Measurements from ENCODE around the gene EXT2.

EXT2 gene

DNA sequence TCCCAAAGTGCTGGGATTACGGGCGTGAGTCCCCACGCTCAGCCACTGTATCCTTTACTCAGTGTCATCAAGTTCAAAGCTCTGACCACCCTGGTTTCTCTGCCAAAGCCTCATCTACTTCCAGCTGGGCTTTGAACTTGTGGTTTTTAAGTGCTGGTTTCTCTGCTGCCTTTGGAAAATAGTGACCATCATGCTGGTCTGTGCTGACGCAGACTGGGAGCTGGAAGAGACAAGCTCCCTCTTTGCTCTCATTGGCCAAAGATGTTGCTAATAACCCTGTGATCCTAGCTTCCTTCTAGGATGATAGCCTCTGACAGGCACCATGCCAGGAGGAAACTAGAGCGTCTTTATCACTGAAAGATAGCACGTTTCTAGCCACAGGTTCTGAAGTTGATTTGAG lies 152.0 kb downstream of the EXT2 start:
- no peak for DNase-seq

DNA sequence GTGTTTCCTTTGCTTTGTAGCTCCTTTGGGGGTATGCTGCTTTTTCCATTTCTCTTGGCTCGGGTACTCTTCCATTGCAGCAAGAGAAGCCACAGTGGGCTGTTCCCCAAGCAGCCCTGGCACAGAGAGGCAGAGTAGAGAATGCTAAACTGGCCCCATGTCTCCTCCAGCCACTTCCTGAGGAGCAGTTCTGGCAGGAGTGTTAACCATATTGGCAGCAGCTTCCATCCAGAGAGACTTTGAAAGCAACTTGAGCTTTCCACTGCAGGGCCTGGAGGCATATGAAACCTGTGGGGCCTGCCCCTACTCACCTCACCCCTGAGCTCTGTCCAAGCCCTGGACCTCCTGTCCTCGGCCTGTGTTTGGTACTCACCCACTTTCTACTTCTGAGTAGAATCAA lies 152.6 kb downstream of the EXT2 start:
- DNase-seq = no peak

DNA sequence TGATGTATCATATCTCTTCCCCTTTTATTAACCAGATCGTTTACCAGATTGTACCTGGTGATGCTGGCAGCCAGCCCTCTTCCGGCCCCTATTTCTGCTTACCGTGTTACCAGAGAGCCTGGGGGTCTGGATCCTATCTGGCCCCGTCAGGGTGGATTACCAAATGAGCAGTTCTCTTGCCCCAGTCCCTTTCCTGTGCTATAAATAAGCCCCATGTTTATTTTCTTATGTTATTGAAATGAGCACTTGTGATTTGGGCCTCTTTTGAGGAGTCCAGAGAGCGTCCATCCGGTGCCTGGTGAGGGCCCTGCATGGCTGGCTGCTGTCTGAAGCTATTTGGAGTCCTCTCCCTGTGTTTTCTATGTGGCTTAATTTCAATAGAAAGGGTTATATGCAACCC lies 154.9 kb downstream of the EXT2 start:
- no peak for DNase-seq

DNA sequence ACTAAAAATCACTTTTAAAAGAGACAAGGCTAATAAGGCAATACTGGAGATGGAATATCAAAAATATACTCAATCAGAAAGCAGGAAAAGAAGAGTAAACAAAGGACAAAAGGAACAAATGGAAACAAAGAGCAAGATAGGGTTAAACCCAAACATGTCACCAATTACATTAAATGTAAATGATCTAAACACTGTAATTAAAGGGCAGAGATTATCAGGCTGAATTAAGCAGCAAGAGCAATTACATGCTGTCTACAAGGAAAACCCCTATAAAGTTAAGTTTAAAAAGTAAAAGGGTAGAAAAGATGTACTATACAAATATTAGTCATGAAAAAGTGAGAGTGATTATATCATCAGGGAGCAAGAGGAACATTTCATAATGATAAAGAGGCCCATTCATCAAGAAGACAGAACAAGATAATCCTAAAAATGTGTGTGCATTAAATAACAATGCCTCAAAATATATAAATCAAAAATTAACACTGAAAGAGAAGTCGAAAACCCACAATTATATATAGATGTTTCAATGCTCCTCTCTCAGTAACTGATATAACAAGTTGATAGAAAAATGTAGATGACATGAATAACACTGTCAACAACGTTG lies 157.6 kb downstream of the EXT2 start:
- DNase-seq = no peak

DNA sequence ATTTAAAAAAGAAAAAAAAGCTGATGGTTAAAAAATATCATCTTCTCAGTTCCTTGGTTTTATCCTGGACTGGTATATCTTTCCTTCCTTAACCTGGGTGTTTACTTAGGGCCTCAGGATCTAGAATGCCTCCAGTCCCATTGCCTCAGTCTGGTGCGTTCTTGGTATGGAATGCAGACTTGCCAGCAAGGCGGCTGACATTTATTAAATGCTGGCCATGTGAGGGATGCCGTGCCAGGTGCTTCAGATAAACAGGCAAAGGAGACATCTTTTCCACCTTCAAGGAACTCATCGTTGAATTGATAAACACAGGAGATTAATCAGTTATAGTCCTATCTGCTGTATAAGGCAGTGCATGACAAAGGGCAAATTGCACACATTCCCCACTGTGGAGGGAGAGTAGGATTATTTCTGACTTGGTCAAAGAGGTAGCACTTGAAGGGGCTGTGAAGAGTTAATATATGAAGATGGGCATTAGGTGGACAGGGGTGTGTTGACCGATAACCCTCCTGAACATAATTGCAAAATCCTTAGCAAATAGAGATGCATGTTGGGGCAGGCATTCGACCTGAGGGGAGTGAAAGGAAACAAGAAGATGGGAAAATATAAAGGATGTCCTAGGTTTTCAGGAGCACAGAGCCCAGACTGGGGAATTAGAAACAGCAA lies 160.1 kb downstream of the EXT2 start:
- no peak for DNase-seq

DNA sequence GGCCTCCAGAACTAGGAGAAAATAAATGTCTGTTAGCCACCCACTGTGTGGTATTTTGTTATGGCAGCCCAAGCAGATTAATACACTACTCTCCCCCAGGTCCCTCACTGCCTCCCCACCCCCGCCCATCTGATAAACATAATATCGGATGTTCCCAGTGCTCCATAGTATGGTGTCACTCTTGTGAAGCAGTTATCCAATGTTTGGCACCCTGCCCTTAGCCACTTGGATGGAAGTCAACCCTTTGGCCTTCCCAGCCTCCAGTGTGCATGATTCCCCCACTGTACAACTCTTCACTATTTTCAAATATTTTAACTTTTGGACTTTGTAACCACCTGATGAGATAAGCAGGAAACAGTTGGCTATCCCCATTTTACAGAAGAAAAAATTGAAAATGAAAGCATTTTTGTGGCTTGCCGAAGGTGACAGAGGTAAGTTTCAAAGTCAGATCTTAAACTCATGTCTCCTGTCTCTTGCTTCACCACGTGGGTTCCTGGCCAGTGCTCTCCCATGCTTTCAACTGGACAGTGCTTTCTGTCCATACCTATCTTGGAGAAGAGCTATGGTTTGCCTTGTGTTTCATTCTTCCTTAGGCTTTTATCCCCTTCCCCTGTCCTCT lies 161.3 kb downstream of the EXT2 start:
- DNase-seq = no peak

DNA sequence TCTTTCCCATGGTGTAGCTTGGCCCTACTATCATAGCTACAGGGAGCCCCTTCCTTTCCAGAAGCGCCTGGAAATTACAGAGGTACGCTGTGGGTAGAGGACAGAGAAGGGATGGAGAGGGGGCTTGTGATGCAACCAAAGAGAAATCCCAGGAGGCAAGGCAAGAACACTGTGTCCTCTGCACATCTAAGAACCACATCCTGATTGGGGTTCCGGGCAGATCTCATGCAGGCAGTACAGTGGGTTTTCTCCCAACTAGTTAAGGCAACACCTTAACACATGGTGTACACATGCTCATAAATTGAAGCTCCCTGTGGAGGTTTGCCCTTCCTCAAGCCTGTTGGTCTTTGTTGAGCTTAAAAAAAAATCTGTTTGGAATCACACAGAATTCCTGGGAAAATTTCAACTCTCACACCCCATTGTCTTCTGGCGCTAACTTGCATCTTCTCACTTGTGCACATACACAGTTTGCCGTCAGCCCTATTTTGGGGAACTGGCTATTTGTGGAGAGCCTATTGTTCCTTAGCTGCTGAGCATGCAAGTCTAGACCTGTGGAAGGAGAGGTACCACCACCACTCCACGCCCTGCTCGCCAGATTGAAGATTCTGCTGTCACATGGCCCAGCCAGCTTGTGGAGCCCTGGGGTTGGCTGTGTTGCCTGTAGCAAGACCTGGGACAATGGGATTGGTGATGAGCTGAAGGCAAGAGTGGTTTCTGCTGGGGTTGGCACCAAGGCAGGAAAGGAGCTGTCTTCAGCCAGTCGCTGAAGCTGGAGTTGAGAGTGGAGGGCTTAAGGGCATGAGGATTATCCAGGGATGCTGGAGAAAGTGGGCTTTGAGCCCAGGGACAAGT lies 162.1 kb downstream of the EXT2 start:
- no peak for DNase-seq

DNA sequence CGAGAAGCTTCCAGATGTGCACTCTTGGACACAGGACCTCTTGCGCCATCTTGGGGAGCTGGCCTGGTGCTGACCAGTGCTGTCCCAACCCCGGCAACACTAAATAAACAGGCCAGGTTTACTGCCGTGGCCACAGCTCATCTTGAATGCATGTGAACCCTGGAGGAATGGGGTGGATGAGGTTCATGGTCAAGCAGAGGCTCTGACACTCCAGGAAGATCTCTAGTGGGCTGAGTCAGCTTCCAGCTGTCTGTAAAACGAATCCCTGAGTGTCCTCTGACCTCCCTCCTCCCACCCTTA lies 162.7 kb downstream of the EXT2 start:
- DNase-seq = no peak

DNA sequence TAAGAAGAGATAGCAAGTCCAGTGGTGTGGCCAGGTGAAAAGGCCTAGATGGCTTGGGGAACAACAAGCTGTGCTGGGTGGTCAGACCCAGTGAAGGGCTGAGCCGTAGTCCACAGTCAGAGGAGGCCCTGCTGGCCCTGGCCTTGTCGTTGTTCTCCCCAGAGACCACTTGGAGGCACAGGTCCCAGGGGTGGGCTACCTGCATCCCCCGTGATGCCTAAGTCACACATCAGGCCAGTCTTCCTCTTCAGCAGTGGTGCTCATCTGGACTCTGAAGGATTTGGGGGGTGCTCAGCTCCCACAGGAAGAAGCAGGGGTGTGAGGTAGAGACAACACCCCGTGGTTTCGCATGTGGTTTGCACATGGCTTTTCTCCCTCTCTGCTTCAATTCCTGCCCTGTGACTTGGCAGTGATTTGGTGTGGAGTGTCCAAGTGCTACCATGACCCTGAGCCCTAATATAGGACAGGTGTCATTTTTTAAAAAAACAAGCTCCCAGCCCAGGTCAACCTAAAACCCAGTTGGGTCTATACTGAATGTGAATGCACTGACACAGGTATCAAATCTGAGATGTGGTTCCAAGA lies 163.5 kb downstream of the EXT2 start:
- no peak for DNase-seq

DNA sequence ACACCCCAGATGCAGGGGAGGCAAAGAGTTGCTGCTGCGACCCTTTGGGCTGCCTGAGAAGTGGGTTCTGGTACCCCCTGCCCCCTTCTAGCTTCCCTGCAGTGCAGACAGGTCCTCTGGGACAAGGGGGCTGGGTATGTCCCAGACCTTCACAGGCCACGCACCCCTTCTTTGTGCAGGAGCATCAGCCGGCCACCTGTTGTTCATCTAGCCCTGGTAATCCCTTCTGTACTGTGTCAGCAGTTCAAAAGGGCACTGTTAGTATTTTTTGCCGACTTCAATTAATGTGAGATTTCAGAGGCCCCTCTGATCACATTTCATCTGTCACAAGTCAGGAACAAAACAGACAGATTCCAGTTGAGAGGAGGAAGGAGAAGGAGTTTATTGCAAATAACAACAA lies 164.6 kb downstream of the EXT2 start:
- DNase-seq = no peak

DNA sequence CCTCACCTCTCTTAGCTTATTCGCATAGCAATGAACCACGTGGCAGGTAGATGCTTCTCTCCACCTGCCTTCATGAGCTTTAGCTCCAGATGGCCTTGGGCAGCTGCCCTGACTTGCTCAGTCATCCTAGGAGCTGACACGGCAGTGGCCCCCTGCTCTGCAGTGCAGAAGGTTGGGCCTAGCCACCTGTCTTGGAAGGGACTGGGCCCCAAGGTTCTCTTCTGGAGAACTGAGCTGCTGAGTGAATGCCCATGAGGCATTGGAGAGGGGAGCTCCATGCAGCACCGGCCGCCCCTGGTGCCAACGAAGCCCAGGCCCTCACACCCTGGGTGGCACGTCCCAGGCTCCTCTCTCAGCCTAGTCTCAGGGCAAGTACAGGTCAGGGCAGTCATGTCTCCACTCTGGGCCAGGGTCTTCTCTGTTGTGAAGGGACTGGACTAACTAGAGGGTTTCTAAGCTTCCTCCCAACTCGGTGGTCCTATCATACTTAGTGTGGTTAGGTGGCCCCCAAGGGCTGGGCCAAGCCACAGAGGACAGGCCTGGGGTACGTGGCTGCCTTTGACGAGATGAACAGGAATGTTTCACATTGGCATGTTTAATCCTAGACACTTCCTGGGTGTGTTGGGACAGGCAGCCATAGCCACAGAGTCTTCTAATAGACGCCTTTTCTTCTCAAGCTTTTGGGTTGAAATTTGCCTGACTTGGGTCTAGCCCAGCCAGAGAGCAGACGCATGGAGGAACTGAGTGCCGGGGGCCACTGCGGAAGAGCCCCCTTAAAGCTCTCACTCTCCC lies 166.5 kb downstream of the EXT2 start:
- no peak for DNase-seq

DNA sequence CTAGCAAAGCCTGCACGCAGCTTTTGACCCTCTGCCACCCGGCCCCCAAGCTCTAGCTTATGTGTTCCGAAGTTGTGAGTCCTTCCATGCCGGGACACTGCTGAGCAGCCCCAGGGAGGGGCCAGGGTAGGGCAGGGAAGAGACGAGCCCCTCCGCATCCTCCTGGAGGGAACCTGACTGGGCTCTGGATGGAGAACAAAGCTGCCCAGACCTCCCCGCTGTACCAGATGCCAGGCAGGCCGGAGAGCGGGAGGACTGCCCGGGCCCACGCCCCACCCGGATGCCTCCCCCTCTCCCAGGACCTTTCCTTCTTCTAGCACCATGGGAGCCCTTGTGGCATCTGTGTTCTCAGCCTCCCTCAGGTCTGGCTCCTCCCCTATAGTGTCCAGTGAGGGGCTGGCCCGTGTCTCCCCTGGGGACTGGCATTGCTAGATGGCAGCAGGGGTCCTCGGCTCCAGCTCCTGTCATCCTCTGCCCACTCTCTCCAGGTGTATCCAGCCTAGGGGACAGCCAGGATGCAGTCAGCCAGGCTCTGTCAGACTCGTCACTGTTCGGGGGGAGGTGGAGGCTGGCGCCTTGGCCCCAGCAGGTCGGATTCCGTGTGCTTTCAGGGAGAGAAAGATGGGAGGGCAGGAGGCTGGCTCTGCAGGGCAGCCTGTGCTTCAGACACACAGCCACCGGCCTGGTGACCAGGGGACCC lies 168.4 kb downstream of the EXT2 start:
- DNase-seq = no peak

DNA sequence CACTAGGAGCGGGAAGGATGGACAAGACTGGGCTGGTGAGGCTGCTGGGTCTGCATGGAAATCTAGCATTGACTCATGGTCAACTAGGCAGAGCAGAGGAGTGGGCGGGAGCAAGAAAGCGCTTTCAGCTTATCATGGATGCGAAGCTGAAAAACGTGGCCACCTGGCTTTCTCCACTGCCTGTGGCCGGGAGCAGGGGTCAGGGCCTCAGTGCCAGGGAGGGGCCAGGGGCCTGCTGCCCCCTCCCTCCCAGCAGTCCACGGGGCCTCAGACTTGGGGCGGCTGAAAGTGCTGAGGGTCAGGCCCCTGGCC lies 168.9 kb downstream of the EXT2 start:
- DNase-seq = no peak

DNA sequence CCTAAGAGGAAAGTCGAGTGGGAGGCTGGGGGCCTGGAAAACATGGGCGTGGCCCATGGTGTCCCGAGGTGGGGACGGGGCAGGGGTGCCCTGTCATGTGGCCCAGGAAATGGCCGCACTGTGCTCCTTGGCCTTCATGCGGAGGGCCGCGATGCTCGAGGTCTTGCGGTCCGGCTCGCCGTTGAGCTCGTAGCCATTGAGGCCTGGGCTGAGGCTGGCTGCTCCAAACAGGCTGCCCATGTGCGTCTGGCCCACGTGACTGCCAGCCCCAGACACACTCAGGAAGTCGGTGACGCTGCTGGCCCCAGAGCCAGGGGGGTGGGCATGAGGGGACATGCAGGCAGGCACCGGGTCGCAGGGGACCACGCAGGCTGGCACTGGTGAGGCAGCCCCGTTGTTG lies 169.3 kb downstream of the EXT2 start:
- DNase-seq = no peak

DNA sequence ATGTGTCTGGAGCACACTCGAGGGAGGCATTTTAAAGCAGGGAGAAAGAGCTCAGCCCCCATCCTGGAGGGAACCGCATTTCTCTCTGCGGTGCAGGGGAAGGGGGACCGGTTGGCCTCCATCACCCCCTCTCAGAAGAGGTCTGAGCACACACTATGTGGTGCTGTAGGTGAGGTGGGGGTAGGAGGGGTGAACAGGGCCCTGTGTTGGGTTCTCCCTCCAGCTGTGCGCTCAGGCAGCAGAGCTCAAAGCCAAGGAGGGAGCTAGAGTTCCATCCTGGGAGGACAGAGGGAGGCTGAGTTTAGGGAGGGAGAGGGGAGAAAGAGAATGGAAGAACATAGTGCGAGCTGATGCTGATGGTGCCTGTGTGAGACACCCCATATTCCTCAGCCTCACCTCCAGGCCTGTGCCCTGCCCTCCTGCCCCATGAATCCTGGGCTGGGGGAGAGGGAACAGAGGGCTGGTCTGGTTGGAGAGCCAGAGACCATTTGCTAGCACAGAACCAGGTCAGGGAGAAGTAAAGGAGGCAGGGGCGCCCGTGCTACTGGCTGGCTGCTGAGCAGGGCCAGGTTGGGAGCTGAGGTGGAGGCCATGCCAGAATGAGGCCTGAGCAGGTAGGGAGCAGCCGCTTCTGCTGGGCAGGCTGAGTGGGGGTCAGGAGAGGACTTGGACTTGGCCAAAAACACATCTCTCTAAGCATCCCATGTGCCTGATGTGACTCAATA lies 170.7 kb downstream of the EXT2 start:
- no peak for DNase-seq

DNA sequence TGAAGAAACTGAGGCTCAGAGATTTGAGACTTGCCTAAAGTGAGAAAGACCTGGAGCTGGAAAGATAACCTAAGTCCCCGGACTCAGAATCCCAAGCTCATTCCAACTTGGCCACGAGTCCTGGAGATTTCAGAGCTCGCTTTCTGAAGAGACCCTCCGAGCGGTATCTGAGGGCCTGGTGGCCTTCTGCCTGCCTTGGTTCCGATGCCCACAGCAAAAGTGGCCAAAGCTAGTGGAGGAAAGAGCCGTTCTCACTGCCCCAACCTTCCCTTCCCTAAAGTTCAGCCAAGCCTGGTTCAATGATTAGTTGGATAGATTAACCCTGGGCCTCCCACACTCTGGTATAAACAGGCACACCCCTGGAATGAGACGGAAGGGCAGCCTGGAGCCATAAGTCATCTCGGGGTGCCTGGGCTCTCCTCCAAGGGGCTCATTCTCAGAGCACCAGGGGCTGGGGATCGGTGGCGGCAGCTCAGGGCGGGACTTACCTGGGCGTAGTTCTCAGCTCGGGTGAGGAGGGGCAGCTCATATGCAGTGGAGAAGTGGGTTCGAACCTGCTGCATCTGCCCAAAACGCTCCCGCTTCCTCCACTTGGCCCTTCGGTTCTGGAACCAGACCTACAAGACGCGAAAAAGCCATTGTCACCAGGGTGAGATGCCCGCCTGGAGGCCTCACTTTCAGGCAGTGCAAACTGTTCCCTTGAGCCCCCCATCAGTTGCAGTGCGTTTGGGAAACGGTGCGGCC lies 171.7 kb downstream of the EXT2 start:
- DNase-seq = no peak

DNA sequence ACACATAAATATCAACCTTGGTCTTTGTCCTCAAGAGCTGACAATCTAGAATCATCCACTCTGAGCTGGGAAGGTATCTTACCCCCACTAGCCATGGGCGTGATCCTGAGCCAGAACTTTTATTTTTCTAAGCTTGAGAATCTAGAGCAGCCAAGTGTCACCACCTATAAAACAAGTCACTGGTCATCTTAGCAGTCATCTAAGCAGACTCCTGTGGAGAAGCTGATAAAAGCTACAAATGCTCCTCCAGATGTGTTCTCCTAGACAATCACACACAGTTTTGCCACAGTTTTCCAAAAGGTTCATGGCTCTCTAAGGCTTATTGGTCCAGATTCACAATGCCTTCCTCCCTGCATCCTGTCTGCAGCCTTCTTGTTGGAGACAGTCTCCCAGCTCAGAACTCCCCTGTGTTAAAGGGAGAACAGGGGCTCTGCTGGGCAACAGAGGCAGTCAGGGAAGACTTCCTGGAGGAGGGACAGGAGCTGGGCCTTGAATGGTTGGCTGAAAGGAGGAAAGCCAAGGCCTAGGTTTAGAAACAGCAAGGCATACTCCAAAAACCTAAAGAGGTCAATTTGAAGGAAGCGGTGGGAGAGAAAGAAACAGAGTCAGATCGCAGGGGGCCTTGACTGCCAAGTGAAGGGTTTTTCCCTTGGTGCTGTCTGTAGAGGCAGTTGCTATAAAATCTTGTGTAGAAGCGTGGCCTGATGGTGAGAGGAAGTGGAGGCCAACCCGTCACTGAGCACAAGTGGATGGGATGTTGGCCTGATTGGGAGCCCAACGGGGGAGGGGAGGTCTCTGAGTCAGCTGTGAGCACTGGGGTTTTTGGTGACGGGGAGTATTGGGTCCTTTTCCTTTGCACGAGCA lies 172.5 kb downstream of the EXT2 start:
- DNase-seq = no peak

DNA sequence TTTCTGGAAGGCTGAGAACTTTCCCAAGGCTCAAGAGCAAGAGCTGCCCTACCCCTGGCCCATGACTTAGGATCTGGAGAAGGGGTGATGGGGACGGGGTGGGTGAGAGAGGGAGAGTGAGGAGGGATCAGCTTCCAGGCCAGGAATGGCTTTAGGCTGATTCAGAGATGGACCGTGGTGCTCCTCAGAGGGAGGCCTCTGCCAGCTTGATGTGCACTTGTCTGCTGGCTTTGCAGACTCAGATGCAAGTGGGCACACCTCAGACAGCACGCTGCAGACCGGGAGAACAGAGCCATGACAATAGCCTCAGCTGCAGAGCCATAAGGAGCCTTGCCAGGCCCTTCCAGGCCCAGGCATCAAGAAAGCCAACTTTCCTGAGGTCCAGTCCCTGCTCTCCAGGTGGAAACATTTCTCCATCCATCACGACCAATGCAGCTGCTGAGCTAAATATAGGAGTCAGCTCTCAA lies 173.2 kb downstream of the EXT2 start:
- DNase-seq = no peak
